Bone marrow (tissue), 2 donors: ENCODE results near the gene ISG20L2.

Experiments
- DNase-seq, 2 donors: peaks; one replicate each; lab custom pipeline; 2025; lab: John Stamatoyannopoulos, UW

ISG20L2 gene

GRCh38 chr1:156754219-156754618, 25.7 kb upstream of the ISG20L2 start:
- no peak for DNase-seq

GRCh38 chr1:156752843-156753482, 24.4 kb upstream of the ISG20L2 start:
- DNase-seq, result no peak

GRCh38 chr1:156751757-156752481, 23.4 kb upstream of the ISG20L2 start:
- DNase-seq, result peak; percentile 75 to 89

GRCh38 chr1:156751451-156751756, 22.8 kb upstream of the ISG20L2 start, which contains the start of gene HDGF:
HDGF (minus strand) TSS chr1:156751675; CDS start chr1:156751429, 246 bp downstream.
- no peak for DNase-seq

- no peak for DNase-seq
Observed at GRCh38 chr1:156750711-156751450, 22.3 kb upstream of the ISG20L2 start.

GRCh38 chr1:156750191-156750672, 21.7 kb upstream of the ISG20L2 start:
- DNase-seq, result peak in 1 of 2 donors; percentile 44

GRCh38 chr1:156749419-156750118, 21.0 kb upstream of the ISG20L2 start:
- no peak for DNase-seq

- DNase-seq, result peak in 1 of 2 donors; percentile 45
Observed at GRCh38 chr1:156748670-156749418, 20.3 kb upstream of the ISG20L2 start.

- no peak for DNase-seq
Observed at GRCh38 chr1:156747742-156748669, 19.4 kb upstream of the ISG20L2 start.

- peak; percentile 36 to 44 for DNase-seq
Observed at GRCh38 chr1:156746728-156747631, 18.4 kb upstream of the ISG20L2 start.

GRCh38 chr1:156746406-156746727, 17.8 kb upstream of the ISG20L2 start:
- DNase-seq, result no peak

GRCh38 chr1:156745881-156746280, 17.3 kb upstream of the ISG20L2 start:
- no peak for DNase-seq

- DNase-seq, result no peak
Observed at GRCh38 chr1:156744786-156745419, 16.3 kb upstream of the ISG20L2 start.

GRCh38 chr1:156744344-156744743, 15.8 kb upstream of the ISG20L2 start:
- DNase-seq, result no peak

- DNase-seq, result no peak
Observed at GRCh38 chr1:156743367-156744302, 15.1 kb upstream of the ISG20L2 start.

GRCh38 chr1:156742801-156743200, 14.2 kb upstream of the ISG20L2 start:
- DNase-seq, result no peak

GRCh38 chr1:156742017-156742416, 13.5 kb upstream of the ISG20L2 start:
- no peak for DNase-seq

- no peak for DNase-seq
Observed at GRCh38 chr1:156741481-156741983, 13.0 kb upstream of the ISG20L2 start.
